IMR-90 (cell line): ENCODE results near the gene NECTIN2.

Source experiments
- BHLHE40 ChIP-seq: fragments of 150-350 bp; IDR thresholded peaks from 2 replicates; pipeline ENCODE4 v1.6.1; 2016; ENCODE audit warnings: mild to moderate bottlenecking, low read depth, low read length
- CEBPB ChIP-seq: IDR thresholded peaks from 2 replicates; pipeline ENCODE4 v1.6.1; 2012; ENCODE audit warnings: low read depth, low read length, improper control_type of control experiment
- CTCF ChIP-seq: conservative IDR thresholded peaks from 2 replicates; pipeline ENCODE4 v1.5.1; 2012; ENCODE audit warnings: mild to moderate bottlenecking, low read depth, low read length, improper control_type of control experiment
- FOS ChIP-seq: fragments of 150-350 bp; IDR thresholded peaks from 2 replicates; pipeline ENCODE4 v1.6.1; 2016; ENCODE audit warnings: low read depth, low read length
- MAZ ChIP-seq: IDR thresholded peaks from 2 replicates; pipeline ENCODE4 v1.6.1; 2012; ENCODE audit warnings: low read depth, mild to moderate bottlenecking, low read length, improper control_type of control experiment, moderate library complexity, borderline replicate concordance
- MXI1 ChIP-seq: IDR thresholded peaks from 2 replicates; pipeline ENCODE4 v1.6.1; 2012; ENCODE audit warnings: low read depth, mild to moderate bottlenecking, low read length, moderate library complexity, borderline replicate concordance
- NFE2L2 ChIP-seq: fragments of 150-350 bp; IDR thresholded peaks from 2 replicates; pipeline ENCODE4 v1.6.1; 2016; ENCODE audit warnings: low read depth, mild to moderate bottlenecking, low read length
- POLR2A ChIP-seq: IDR thresholded peaks from 2 replicates; pipeline ENCODE4 v1.6.1; 2012; ENCODE audit warnings: mild to moderate bottlenecking, low read depth, low read length
- RAD21 ChIP-seq: IDR thresholded peaks from 2 replicates; pipeline ENCODE4 v1.6.1; 2012; ENCODE audit warnings: low read length, improper control_type of control experiment
- RCOR1 ChIP-seq: IDR thresholded peaks from 2 replicates; pipeline ENCODE4 v1.6.1; 2012; ENCODE audit warnings: mild to moderate bottlenecking, low read length, improper control_type of control experiment; ENCODE audit not compliant: insufficient replicate concordance
- RFX5 ChIP-seq: IDR thresholded peaks from 2 replicates; pipeline ENCODE4 v1.8.0; 2012; ENCODE audit warnings: low read depth, mild to moderate bottlenecking, low read length, moderate library complexity
- SMC3 ChIP-seq: fragments of 150-350 bp; IDR thresholded peaks from 2 replicates; pipeline ENCODE4 v1.6.1; 2016; ENCODE audit warnings: low read depth, mild to moderate bottlenecking, antibody characterized with exemption, low read length, moderate library complexity
- USF2 ChIP-seq: fragments of 150-350 bp; IDR thresholded peaks from 2 replicates; pipeline ENCODE4 v1.6.1; 2017; ENCODE audit warnings: mild to moderate bottlenecking, antibody characterized with exemption, low read length, low read depth

- no peak for TF ChIP-seq BHLHE40
- no peak for TF ChIP-seq RFX5
- no peak for TF ChIP-seq CTCF
- TF ChIP-seq POLR2A: no peak
- TF ChIP-seq RAD21: no peak
- no peak for TF ChIP-seq MAZ
- no peak for TF ChIP-seq FOS
- TF ChIP-seq MXI1: no peak
- TF ChIP-seq USF2: no peak
- TF ChIP-seq CEBPB: peak; percentile 50
- TF ChIP-seq RCOR1: no peak
- no peak for TF ChIP-seq SMC3
- no peak for TF ChIP-seq NFE2L2
These were observed 66.8 kb downstream of the NECTIN2 start for GRCh38 chr19:44912854-44913253.
